HG03175 (cell line): ENCODE measurements around the gene ZNF276.
"Not testable (repeated sequence)": the region's sequence is repeated elsewhere in the genome, so short reads cannot be mapped to it uniquely, and the experiment has no call there.

Experiments used
- ATAC-seq: cut with Tn5 transposase; IDR thresholded peaks from one replicate; pipeline ENCODE4 v1.9.1; 2021; ENCODE audit warnings: mild to moderate bottlenecking, moderate library complexity; ENCODE audit not compliant: unreplicated experiment

Gene ZNF276

GRCh38 chr16:89779231-89779908, 58.0 kb downstream of the ZNF276 start:
- ATAC-seq = no peak

DNA sequence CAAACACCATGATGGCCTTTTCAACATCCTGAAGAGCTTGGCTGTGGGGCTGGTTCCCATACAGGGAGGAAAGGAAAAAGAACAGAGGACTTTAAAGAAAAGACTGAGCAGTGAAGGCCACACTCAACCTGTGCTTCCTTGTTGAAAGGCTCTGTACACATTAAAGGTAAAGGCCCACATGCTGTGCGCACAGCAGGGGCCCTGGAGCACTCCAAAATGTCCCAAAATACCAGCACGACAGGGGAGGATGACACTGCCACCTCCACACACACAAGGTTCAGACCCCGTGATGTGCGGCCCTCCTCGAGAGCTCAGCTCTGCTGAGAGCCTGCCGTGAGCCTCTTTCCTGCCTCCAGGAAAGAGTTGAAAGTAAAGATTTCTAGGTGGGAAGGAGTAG, 58.6 kb downstream of the ZNF276 start:
- ATAC-seq = no peak

- ATAC-seq = no peak
Measured at GRCh38 chr16:89782489-89782888, 61.2 kb downstream of the ZNF276 start.

DNA sequence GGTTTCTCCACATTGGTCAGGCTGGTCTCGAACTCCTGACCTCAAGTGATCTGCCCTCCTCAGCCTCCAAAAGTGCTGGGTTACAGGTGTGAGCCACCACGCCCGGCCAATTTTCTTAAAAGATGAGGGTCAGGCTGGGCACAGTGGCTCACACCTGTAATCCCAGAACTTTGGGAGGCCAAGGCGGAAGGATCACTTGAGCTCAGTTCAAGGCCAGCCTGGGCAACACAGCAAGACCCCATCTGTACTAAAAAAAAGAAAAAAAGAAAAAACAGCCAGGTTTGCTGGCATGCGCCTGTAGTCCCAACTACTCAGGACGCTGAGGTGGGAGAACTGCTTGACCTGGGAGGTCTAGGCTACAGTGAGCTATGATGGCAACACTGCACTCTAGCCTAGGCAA, 62.6 kb downstream of the ZNF276 start:
- not testable (repeated sequence) for ATAC-seq

- ATAC-seq = no peak
Measured at GRCh38 chr16:89784406-89784805, 63.1 kb downstream of the ZNF276 start.

GRCh38 chr16:89785523-89786155, 64.3 kb downstream of the ZNF276 start:
- ATAC-seq = no peak

GRCh38 chr16:89786474-89787364, 65.4 kb downstream of the ZNF276 start:
- no peak for ATAC-seq

- ATAC-seq = no peak
Measured at GRCh38 chr16:89787365-89787805, 66.0 kb downstream of the ZNF276 start.
